Transverse colon (tissue), 4 donors: Measurements from ENCODE around the gene PAQR9. TPM values are rescaled to one million over a fixed set of nuclear protein-coding genes. Genes with fewer than 3 reads are reported as not detected.

Experiments used
- DNase-seq: peaks from one replicate; pipeline ENCODE4 v3.0.0-alpha.2; 2019
- H3K27ac ChIP-seq, 4 donors: fragments of 200-600 bp; sonication (generic); 2 replicates each; pipeline ENCODE4 v1.5.1; 2016 to 2018; ENCODE audit warnings: inconsistent platforms in 4 of 4
- H3K27me3 ChIP-seq: fragments of 200-600 bp; sonication (generic); 2 replicates; pipeline ENCODE4 v1.5.1; 2017; ENCODE audit warnings: inconsistent platforms
- H3K36me3 ChIP-seq, 4 donors: fragments of 200-600 bp; sonication (generic); 2 replicates each; pipeline ENCODE4 v1.5.1; 2017 to 2019; ENCODE audit warnings: inconsistent platforms in 4 of 4
- H3K4me1 ChIP-seq, 4 donors: fragments of 200-600 bp; sonication (generic); 2 replicates each; pipeline ENCODE4 v1.5.1; 2017 to 2020; ENCODE audit warnings: inconsistent platforms in 4 of 4
- H3K4me3 ChIP-seq, 4 donors: fragments of 200-600 bp; sonication (generic); 1 replicate in 1 of 4; 2 replicates in 3 of 4; pipeline versions ENCODE4 v1.5.1 to v1.6.1; 2017 to 2019; ENCODE audit warnings: inconsistent platforms in 4 of 4
- H3K9me3 ChIP-seq, 2 donors: fragments of 200-600 bp; sonication (generic); 2 replicates each; pipeline ENCODE4 v1.5.1; 2017 to 2019; ENCODE audit warnings: inconsistent platforms in 2 of 2
- CTCF ChIP-seq, 5 experiments: fragments of 200-600 bp in 3 of 5; fragments of 450-650 bp in 2 of 5; sonication (generic) in 3 of 5; IDR thresholded peaks; 1 replicate in 2 of 5; 2 replicates in 3 of 5; pipeline ENCODE4 v1.5.1; 2016 to 2017; ENCODE audit warnings: antibody characterized with exemption in 5 of 5, inconsistent platforms in 3 of 5, mild to moderate bottlenecking in 2 of 5, moderate library complexity in 1 of 5
- EP300 ChIP-seq: sonication (generic); formaldehyde crosslinking; IDR thresholded peaks from one replicate; pipeline ENCODE4 v1.6.1; 2017; ENCODE audit warnings: antibody characterized with exemption, low read depth
- POLR2A ChIP-seq: fragments of 450-650 bp; IDR thresholded peaks from one replicate; pipeline ENCODE4 v1.6.1; 2016; ENCODE audit warnings: antibody characterized with exemption, mild to moderate bottlenecking, moderate library complexity
- POLR2AphosphoS5 ChIP-seq, 3 donors: sonication (generic); formaldehyde crosslinking; IDR thresholded peaks; one replicate each; pipeline ENCODE4 v1.6.1; 2016; ENCODE audit warnings: antibody characterized with exemption in 3 of 3
- WGBS, 2 donors: methylation state at CpG; one replicate each; pipeline ENCODE4 v1.1.5; 2018; ENCODE audit warnings: low coverage in 1 of 2; 5-methylcytosine and 5-hydroxymethylcytosine counted together
- in situ Hi-C, 4 donors: fragments of 200-750 bp; cut with MboI; loops; one replicate each; pipeline versions ENCODE4 v1.15.0 to v1.15.1; 2017; ENCODE audit warnings: low sequenced_read_pairs in 3 of 4, low pct_ligation_motif_present in 1 of 4, low pct_unique_long_range_greater_than_20kb in 1 of 4
- intact Hi-C: fragments of 100-400 bp; cut with DNase I; formaldehyde crosslinking; loops from one replicate; pipeline ENCODE4 v1.15.1; 2023; ENCODE audit warnings: low total_unique reads
- total RNA-seq, 4 donors: library from RNA; depleted of rRNA; stranded (reverse); fragments of >200 nt; gene quantifications; one replicate each; pipeline ENCODE4 v1.1.0, GENCODE V29; 2016

The PAQR9 gene
- total RNA-seq, 4 donors from 2014 or later = not detected

DNA sequence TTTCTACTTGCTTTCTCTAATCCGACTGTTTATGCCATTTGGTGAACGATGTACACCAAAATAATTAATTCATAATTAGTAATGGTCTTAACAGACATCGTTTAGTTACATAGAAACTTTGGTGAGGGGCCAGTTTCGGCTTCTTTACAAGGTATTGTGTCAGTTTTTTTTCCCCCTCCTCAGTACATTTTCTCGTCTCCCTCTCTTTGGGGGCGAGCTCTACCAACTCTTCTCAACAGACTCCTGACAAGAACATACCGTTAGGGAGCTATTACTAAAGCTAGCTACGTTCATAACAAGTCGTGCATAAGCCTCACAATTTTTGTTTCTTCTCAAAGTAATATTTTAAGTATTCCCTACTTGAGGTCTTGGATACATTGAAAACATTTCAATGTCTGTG is 39.3 kb upstream of the PAQR9 start:
- intact Hi-C loops (loop anchor here (10.0 kb wide), 1 partner anchor 428 kb away; the partner anchor contains the start of gene ATR), in situ Hi-C loops (no loop called here)
- no peaks in the 10 kb centered on the region for H3K9me3 ChIP-seq
- 2 to 3% methylated on average over 8 to 9 of the region's 9 CpGs for WGBS, 2 donors
- TF ChIP-seq POLR2AphosphoS5 (IDR thresholded peaks at IDR 0.05) (no peak), POLR2A (no peak), CTCF (IDR thresholded peaks at IDR 0.05) (no peak), EP300 (no peak)
- no peaks in the 10 kb centered on the region for H3K27me3 ChIP-seq
- peak overlapping the region in 3 of 4 donors; percentile 82 to 97 (median 87) for H3K4me3 ChIP-seq
- H3K27ac ChIP-seq = peak overlapping the region in 2 of 4 donors; percentile 92 to 93
- H3K4me1 ChIP-seq = peaks cover 13 to 46% (median 24%) of the 10 kb centered on the region in 4 donors
- no peaks in the 10 kb centered on the region for H3K36me3 ChIP-seq
- no peak for DNase-seq

GRCh38 chr3:143002083-143002712 is 38.7 kb upstream of the PAQR9 start:
- TF ChIP-seq CTCF (IDR thresholded peaks at IDR 0.05) (no peak), POLR2A (no peak), EP300 (no peak), POLR2AphosphoS5 (IDR thresholded peaks at IDR 0.05) (no peak)
- DNase-seq = no peak
- in situ Hi-C loops = no loop called here
- Histone ChIP-seq H3K27ac (peak overlapping the region; percentile 91 to 94 (median 92)), H3K4me3 (peak overlapping the region; percentile 70 to 97 (median 84)), H3K4me1 (peaks cover 13 to 46% (median 24%) of the 10 kb centered on the region in 4 donors), H3K9me3 (no peaks in the 10 kb centered on the region), H3K36me3 (no peaks in the 10 kb centered on the region), H3K27me3 (no peaks in the 10 kb centered on the region)
- 0 to 2% methylated on average over 10 to 19 of the region's 19 CpGs for WGBS, 2 donors
- intact Hi-C loops = loop anchor here (10.0 kb wide), 1 partner anchor 427 kb away; the partner anchor contains the start of gene ATR

- Histone ChIP-seq H3K9me3 (no peaks in the 10 kb centered on the region), H3K27me3 (no peaks in the 10 kb centered on the region), H3K4me1 (peaks cover 13 to 46% (median 24%) of the 10 kb centered on the region in 4 donors), H3K36me3 (no peaks in the 10 kb centered on the region), H3K27ac (peak within 1 kb of the TSS; percentile 91 to 94 (median 92)), H3K4me3 (peak within 1 kb of the TSS; percentile 70 to 97 (median 84))
- in situ Hi-C loops = no loop called here
- DNase-seq = peak; percentile 97
- intact Hi-C loops = loop anchor here (10.0 kb wide), 1 partner anchor 427 kb away; the partner anchor contains the start of gene ATR
- WGBS, 2 donors = 0% methylated on average over 3 to 51 of the region's 55 CpGs
- TF ChIP-seq CTCF (IDR thresholded peaks at IDR 0.05) = peak in 3 of 5 experiments; percentile 11 to 48 (median 29)
- peak; percentile 88 to 94 (median 88) for TF ChIP-seq POLR2AphosphoS5 (IDR thresholded peaks at IDR 0.05)
- TF ChIP-seq POLR2A = peak; percentile 77
- peak; percentile 12 for TF ChIP-seq EP300
These were observed 38.1 kb upstream of the PAQR9 start, which contains the start of gene U2SURP for GRCh38 chr3:143001369-143002082. Gene U2SURP (plus strand): TSS chr3:143001570. CDS start chr3:143001629, 59 bp downstream.

GRCh38 chr3:143001034-143001368 is 37.5 kb upstream of the PAQR9 start:
- Histone ChIP-seq H3K27ac (peak overlapping the region; percentile 91 to 94 (median 92)), H3K9me3 (no peaks in the 10 kb centered on the region), H3K27me3 (no peaks in the 10 kb centered on the region), H3K36me3 (no peaks in the 10 kb centered on the region), H3K4me3 (peak overlapping the region; percentile 48 to 97 (median 84)), H3K4me1 (peaks cover 13 to 46% (median 24%) of the 10 kb centered on the region in 4 donors)
- intact Hi-C loops = loop anchor here (10.0 kb wide), 1 partner anchor 426 kb away; the partner anchor contains the start of gene ATR
- 0 to 1% methylated on average over 4 to 15 of the region's 15 CpGs for WGBS, 2 donors
- TF ChIP-seq POLR2AphosphoS5 (IDR thresholded peaks at IDR 0.05) (no peak), POLR2A (no peak), EP300 (no peak), CTCF (IDR thresholded peaks at IDR 0.05) (no peak)
- in situ Hi-C loops = no loop called here
- DNase-seq = no peak
